NOMO-1 (cell line): Measurements from ENCODE around the gene PTGER3.

Experiments
- DNase-seq, 2 experiments: peaks; one replicate each; lab custom pipeline; 2025; ENCODE audit not compliant: unreplicated experiment in 2 of 2; lab: John Stamatoyannopoulos, UW

The PTGER3 gene

DNA sequence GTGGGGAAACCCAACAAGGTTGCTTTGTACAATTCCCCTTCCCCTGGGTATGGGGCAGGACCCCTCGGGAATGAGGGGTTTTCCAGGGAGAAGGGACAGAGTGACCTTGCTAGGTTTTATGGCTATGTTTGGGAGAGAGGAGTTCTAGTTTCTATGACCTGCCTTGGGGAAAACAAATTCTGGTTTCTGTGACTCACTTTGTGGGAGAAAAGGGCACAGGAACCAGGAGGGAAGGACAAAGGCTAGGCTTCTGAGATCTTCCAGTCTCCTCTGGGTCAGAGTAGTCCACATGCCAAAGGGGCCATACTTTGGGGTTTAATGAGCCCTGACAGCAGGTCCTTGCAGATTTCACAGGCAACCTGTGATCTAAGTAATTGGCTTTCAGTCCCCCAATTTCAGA, 5.5 kb upstream of the PTGER3 start:
- no peak for DNase-seq

DNA sequence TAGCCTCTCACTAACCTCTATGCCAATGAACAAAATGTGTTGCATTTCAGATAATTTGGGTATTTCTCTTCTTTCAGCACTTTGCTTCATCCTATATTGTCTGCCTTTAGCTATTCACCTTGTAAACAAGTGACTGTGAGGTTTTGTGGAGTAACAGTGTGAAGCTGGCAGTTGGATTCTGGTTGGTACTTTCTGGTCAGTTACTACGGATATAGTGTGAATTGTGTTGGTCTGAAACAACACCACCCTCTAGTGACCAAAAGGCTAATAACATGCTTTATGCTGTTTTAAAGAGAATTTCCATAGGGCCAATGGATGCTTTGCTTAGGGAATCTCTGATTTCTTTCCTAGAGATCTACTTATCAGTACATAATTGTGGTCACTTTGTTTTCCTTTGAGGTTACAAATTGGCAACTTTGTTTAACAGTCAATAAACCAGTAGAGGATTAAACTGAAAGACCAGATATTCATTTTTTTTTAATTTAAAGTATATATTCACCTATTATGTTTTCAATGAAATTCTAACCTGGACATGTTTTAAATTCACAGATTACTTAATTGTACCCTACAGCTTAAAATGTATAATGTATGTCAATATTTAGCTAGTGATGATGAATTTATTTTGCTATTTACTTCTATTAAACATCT, 2.5 kb upstream of the PTGER3 start:
- DNase-seq, result peak; percentile 28 to 56

DNA sequence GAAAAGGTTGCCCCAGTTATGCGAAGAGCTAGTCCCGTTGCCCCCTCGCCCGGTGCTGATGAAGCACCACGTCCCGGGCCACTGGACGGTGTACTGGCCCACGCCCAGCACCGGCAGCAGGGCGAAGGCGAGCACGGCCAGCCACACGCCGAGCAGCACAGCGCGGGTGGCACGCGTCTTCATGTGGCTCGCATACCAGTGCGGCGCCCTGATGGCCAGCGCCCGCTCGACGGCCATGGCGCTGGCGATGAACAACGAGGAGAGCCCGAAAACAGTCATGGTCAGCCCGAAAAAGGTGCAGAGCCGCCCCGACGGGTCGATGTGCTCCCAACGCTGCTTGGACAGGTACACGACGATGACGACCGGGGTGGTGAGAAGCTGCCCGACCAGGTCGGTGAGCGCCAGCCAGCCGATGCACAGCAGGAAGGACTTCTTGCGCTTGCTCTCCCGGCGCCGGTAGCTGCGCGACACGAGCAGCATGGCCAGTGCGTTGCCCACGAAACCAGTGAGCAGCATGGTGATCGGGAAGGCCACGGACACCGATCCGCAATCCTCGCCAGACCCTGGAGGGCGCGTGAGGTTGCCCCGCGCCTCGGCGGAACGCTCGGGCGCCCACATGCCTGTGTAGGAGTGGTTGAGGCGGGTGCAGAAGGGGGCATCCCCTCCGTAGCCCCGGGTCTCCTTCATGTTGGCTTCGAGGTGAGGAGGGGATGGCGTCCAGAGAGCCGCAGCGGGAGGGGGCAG, 553 bp downstream of the PTGER3 start:
- DNase-seq, result no peak

DNA sequence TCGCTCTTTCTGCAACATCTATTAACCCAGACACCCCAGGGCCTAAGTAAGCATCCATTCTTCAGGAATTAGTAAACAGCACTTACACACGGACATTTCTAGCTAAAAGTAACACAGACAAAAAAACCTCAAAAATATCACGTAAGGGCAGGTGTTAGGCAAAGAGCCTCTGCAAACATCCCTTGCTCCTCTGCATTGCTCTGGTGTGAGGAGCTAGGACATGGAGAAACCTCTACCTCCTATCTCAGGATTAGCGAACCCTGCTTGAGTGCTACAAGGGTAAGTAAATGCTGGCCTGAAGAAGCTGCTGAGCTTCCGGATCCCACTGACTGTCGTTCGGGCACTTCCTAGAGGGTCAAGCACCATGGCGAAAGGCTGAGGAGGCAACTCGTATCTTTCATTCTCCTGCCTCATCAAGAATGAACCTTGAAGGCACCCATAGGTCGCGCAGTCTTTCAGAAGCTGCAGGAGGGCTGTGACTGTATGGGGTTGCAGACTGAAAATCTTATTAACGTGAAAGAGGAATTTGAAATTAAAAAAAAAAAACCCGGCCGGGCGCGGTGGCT, 2.1 kb downstream of the PTGER3 start:
- DNase-seq, result no peak

DNA sequence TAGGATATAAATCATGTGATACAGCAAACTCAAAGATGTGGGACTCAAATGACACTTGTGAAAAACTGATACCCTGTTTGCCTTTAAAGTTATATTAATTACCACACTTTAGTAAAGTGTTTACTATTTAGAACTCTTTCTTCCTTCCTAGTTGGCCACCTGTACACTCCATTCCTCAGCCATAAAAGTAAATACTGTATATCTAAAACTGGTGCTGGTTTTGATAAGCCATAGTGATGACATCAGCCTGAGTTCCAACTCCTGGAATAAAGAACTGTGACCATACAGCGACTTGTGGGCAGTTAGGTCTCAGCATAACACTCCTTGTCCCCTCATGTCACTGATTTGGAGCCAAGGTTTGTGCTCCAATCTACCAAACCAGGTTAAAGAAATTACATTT, 2.8 kb downstream of the PTGER3 start:
- no peak for DNase-seq

DNA sequence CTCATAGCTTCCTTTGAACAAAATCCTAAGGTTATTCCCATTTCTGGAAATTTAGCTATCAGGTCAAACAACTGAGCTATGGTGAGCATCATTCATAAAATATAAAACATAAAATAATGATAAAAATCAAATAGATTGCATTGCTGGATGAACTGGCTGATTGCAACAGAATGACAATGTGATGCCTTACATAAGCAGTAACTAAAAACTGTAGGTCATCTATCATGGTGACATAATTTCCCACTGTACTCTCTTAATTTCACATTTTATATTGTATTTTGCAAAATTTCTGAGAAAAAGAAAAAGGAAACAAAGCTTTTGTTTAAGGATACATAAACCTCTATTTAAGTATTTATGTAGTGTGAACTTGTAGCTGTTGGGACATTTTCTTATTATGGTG, 4.6 kb downstream of the PTGER3 start:
- DNase-seq, result no peak

DNA sequence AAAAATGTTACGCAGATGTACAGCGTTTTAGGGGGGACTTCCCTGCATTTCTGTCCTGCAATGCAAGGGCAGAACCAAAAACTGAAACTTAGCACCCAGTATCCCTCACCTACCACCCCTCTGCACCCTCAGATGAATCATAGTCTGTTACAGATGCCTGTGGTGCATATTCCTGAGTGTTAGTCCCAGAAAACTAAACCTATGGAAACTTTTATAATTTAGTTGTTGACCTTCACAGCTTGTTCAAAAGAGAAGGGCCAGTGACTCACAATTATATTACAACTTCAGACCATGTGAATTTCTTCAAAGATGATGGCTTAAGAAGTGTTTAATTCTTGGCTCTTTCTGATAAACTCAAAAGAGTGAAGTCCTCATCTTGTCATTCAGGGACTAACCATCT, 5.8 kb downstream of the PTGER3 start:
- DNase-seq, result no peak

DNA sequence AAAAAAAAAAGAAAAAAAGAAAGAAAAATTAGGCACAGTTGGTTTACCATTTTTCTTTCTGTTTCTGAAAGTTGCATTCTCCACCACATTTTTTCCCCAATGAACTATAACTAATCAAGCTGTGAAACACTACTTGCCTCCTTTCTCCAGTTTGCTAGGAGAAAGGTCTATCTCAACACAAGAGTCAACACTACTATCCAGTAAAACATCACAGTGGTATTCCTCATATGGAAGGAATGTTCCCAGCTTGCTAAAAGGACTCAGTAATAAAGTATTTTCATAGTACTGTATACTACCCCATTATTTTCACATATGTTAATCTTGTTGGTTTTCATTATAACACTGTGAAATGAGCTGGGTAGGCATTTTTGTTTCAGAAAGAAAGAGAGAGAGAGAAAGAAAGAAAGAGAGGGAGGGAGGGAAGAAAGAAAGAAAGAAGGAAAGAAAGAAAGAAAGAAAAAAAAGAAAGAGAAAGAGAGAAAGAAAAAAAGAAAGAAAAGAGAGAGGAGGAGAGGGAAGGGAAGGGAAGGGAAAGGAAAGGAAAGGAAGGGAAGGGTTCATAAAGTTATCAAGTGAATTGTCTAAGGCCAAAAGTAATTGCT, 7.9 kb downstream of the PTGER3 start:
- DNase-seq, result no peak

DNA sequence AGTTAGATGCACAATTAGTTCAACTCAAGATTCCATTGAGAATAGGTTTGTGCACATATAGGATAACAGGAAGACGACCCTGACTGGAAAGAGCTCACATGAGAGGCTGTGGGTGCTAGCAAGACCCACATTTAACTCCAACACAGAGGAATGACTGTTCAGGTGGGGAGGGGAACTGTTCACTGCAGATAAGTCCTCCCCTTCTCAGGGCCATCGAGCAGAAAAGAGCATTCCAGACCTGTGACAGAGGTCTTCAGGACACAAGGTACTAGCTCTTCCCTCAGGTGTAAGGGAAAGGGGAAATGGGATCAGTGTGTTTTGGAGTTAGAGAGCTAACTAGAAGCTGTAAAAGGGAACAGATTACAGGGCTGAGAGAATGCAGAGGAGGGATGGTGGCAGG, 8.7 kb downstream of the PTGER3 start:
- no peak for DNase-seq

DNA sequence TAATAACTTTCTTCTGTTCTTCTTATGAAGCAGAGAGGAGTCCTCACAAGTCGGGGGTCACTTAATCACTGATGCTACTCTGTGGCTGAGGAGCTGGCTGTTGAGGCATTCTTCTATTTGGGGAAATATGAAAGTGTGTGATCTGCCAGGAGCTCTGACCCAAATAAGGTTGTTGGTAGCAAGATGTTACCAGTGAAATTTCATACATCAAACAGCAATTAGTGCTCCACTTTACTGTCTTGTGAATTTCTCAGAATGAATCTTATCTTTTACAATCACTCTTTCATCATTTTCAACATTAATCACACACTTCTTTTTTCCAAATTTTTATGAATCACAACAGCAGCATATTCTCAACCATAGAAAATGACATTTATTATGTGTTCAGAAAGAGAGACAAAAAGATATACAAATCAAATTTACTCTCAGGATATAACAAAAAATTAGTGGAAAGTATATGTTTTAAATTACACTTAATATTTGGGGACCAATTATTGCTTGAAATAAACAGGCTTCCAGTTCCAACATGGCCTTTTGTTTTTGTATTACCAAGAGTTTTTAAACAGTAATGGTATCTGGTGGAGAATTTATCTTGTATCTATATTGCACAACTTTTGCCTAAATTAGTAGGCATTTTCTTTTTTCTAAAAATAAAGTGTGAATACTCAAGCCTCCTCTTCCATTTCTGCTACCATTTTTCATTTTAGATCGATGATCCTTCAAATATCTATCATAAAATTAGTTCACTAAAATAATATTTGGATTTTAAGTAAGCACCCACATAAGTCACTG, 9.6 kb downstream of the PTGER3 start:
- no peak for DNase-seq

DNA sequence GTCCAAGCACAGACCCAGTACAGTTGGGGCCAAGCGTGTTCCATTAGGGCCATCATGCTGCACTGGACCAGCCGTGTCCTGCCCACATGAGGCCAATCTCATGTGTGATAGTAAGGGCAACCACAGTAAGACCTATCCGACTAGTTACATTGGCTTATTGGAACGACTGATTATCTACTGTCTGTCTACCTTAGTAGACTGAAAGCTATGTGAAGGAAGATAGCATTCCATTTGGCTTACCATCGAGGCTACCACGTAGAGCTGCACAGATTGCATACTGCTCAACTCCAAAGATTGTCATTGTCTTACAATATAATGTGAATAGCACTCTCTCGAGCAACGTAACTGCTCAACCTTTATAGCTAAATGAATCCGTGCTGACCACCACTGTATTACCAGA, 10.6 kb downstream of the PTGER3 start:
- no peak for DNase-seq

DNA sequence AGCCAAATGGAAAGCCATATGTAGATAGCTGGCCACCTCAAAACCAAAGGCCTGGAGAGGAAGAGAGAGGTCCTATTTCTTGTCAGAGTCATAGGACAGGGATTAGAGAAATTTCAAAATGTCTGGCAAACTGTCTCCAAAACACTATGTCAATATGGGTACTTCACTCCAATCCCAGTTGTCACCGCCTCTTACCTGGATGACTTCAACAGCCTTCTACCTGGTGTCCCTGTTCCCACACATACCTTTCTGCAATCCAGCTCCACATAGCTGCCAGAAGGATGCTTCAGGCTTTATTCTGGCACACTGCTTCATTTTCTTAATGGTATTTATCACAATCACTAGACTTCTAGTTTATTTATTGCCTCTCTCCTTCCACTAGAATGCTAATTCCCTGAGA, 14.5 kb downstream of the PTGER3 start:
- DNase-seq, result no peak

DNA sequence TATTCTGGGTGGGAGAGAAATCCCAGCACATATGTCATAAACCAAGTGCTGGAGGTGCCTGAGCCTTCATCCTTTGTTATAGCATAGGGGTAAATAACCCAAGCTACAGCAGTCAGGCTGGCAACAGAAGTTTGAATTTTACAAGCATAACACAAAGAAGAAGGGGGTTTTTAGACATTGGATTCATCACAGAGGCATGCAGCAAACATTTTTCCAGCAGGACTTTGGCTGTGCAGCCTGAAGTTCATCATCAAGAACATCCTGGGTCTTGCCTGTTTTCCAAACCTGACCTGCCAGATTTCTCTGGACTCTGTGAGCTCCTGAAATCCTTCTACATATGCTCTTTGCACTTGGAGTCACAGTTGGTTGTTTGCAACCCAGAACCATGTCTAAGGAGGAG, 16.2 kb downstream of the PTGER3 start:
- no peak for DNase-seq

DNA sequence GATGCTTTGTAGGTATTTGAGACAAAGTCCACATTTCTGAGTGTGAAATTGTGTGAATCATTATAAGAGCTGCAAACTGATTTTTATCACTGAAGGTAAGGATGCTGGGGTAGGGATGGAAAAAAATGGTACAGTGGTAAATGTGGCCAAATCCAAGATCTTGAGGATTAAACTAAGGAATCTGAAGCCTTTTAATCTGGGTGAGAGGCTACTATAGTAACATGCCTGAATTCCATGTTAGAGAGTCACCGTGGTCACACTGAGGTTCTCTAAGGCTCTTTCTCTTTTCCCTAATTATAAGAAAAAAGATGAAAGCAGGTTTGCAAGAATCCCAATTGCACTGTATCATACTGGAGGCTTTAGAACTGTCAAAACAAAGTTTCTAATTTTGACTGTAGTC, 17.6 kb downstream of the PTGER3 start:
- DNase-seq, result no peak

DNA sequence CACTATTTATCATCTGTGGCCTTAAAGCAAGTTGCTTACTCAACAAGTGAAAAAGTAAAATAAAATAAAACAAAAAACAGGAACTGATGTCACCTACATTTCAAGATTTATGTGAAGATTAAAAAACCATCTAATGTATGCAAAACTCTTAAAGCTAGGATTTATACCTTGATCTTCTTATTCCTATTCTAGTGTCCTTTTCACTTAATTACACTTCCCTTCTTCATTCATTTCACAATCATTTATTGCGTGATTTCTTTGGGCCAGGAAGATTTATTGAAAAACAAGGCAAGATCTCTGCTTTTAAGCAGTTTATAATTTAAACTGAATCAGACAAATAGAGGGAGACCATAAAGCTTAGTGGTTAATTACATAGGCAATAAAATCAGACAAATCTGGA, 18.6 kb downstream of the PTGER3 start:
- peak in 1 of 2 experiments; percentile 28 for DNase-seq

DNA sequence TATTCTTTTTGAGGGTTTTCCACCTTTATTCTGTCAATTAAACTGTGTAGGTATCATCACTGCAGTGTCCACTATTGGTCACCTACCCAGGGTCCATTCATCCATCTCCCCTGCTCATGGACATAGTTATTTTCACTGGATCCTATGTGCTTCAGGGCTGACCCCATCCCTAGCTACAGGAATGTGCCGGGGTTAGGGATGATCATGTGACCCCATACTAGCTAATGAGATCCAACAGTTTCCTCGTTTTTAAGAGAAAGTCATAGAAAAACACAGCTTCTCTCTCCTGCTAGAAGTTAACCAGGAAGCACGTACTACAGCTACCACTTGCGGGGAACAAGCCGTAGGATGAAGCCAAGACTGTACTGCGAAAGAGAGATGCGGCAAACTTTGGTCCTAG, 19.6 kb downstream of the PTGER3 start:
- no peak for DNase-seq

DNA sequence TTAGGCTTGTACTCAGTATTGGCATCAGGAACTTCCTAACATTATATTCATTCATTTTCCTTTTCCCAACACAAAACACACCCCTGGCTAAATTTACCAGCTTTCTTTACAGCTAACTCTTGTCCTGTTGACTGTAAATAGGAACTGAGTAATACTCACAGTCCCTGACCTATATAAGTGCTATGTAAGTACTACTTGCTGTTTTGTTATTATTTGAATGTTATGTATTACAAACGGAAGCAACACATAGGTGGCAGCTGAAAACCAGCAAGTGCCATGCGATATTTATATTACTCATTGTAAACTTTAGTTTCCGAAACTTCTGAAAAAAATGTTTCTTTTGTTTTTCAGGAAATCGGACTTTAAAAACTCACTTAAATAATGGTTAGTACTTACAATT, 21.5 kb downstream of the PTGER3 start:
- no peak for DNase-seq

DNA sequence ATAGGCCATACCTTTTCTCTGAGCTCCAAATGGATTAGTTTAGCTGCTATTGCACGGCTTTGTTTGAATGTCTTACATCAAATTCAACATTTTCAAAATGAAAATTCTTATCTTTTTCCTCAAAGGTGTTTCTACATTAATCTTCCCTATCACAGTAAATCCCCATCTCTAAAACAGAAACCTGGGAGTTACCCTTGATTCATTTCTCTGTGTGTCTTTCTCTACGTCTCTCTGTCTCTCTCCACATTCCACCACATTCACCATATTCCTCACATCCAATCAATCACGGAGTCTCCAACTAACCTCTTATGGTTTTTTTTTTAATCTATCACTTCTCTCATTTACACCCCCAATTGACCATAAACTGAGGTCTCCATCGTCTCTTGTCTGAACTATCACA, 24.1 kb downstream of the PTGER3 start:
- no peak for DNase-seq

DNA sequence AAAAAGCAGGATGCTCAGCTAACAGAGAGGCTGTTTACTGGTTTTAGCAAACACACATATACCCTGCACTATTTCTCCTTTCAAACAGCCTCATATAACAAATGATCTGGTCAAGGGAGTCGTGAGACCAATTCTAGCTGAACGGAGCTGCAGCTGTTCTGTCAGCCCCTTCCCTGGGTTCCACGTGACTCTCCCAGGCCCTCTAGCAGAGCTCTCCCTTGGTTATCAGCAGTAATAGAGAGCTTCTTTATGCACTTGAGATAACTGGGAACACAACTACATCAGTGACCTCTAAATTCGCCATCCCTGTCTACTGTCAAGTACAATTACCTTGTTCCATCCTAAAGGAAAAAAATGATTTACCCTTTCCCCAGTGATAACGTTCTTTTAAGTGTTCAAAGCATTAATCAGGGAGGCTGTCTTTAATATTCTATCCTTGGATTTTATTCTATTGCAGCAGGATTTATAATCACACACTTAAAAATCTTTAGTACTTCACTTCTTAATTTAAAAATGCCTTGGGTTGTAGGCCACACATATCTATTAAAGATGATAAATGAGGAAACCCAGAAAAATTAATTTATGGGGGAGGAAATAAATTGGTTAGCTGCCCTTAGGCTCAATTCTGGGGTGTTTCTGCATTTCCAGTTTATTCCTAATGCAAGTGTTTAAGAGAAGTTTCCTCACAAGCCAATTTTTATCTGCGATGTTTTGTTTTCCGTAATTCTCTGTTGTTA, 28.2 kb downstream of the PTGER3 start:
- DNase-seq, result no peak

DNA sequence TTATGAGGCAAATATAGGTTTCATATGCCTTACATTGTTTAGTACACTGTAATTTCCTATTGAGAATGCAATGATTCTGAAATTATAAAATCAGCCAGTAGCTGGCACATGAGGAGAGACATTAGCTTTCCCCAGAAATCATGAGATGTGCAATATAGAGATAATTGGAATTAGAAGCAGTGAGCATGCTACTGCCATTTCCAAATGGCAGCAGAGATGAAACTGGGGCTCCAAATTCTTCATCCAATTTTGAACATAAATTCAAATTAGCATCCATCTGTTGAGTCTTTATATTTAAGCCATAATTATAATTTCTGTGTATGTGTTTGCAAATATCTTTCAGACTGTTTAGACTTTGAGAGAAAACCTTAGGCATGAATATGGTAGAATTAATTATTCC, 28.8 kb downstream of the PTGER3 start:
- no peak for DNase-seq

DNA sequence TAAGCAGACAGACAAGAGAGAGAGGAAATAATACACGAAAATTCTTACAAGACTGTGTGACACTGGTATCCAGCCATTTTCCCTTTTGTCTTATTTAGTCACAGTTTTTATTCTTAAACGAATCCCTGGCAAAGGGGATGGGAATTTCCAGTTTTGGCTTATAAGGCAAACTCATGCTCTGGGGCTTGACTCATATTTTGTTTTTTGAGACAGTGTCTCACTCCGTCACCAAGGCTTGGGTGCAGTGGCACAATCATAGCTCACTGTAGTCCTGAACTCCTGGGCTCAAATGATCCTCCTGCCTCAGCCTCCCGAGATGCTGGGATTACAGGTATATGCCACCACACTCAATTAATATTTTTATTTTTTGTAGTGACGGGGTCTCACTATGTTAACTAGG, 31.9 kb downstream of the PTGER3 start:
- no peak for DNase-seq
